SH-SY5Y (cell line): Measurements from ENCODE around the gene PRR29.

Source experiments
- GATA2 ChIP-seq: IDR thresholded peaks from 2 replicates; pipeline ENCODE4 v1.6.1; 2011; ENCODE audit warnings: mild to moderate bottlenecking, low read depth, low read length
- GATA3 ChIP-seq: IDR thresholded peaks from 2 replicates; pipeline ENCODE4 v1.6.1; 2011; ENCODE audit warnings: low read depth, mild to moderate bottlenecking, low read length, moderate library complexity

Gene PRR29

GRCh38 chr17:63963123-63963522 is 35.0 kb upstream of the PRR29 start:
- TF ChIP-seq GATA3 (no peak), GATA2 (no peak)

- TF ChIP-seq GATA2 (no peak), GATA3 (no peak)
Measured at GRCh38 chr17:63966646-63967264, 31.4 kb upstream of the PRR29 start.

GRCh38 chr17:63967953-63968352 is 30.2 kb upstream of the PRR29 start:
- TF ChIP-seq GATA2 (no peak), GATA3 (no peak)

- TF ChIP-seq GATA3: no peak
- TF ChIP-seq GATA2: no peak
Measured at GRCh38 chr17:63969278-63969677, 28.9 kb upstream of the PRR29 start.

GRCh38 chr17:63972796-63973195 is 25.4 kb upstream of the PRR29 start, which contains the start of gene SCN4A:
Gene SCN4A (minus strand): TSS chr17:63972918. CDS start chr17:63972841, 77 bp downstream.
- TF ChIP-seq GATA3 (no peak), GATA2 (no peak)

- no peak for TF ChIP-seq GATA2
- no peak for TF ChIP-seq GATA3
Measured at GRCh38 chr17:63973247-63973646, 24.9 kb upstream of the PRR29 start.

GRCh38 chr17:63973930-63974593 is 24.1 kb upstream of the PRR29 start:
- TF ChIP-seq GATA3 (no peak), GATA2 (no peak)

- no peak for TF ChIP-seq GATA3
- TF ChIP-seq GATA2: no peak
Measured at GRCh38 chr17:63974594-63975192, 23.5 kb upstream of the PRR29 start.

- TF ChIP-seq GATA3 (no peak), GATA2 (no peak)
Measured at GRCh38 chr17:63975541-63976092, 22.5 kb upstream of the PRR29 start.

GRCh38 chr17:63976702-63977101 is 21.4 kb upstream of the PRR29 start:
- TF ChIP-seq GATA3 (no peak), GATA2 (no peak)

GRCh38 chr17:63978272-63979200 is 19.6 kb upstream of the PRR29 start:
- TF ChIP-seq GATA3 (no peak), GATA2 (no peak)

GRCh38 chr17:63983320-63983719 is 14.8 kb upstream of the PRR29 start:
- TF ChIP-seq GATA2 (no peak), GATA3 (no peak)

GRCh38 chr17:63984236-63984635 is 13.9 kb upstream of the PRR29 start:
- no peak for TF ChIP-seq GATA3
- TF ChIP-seq GATA2: no peak

GRCh38 chr17:63984651-63985386 is 13.3 kb upstream of the PRR29 start:
- TF ChIP-seq GATA3 (no peak), GATA2 (no peak)
